IMR-90 (cell line): ENCODE measurements around the gene RGS7BP. TPM values are rescaled to one million over a fixed set of nuclear protein-coding genes. Genes with fewer than 3 reads are reported as not detected.
A peak's percentile ranks its signal among the peaks of the same experiment; 100 is the strongest.

ENCODE experiments used
- ATAC-seq: fragments of 200-7000 bp; cut with Tn5 transposase; 2 replicates; pipeline ENCODE4 v1.9.1; 2020; ENCODE audit warnings: low read depth, mild to moderate bottlenecking, moderate library complexity
- BruUV-seq: library from RNA; stranded (reverse); fragments of 400-500 nt; replicated peaks from 2 replicates; lab custom pipeline; 2021; lab: Mats Ljungman, UMichigan
- CTCF ChIA-PET: fragments of 300-600 bp; formaldehyde crosslinking; extraction: SDS; loops from one replicate; lab custom pipeline; 2021; ENCODE audit warnings: antibody characterized with exemption; lab: Yijun Ruan, JAX
- POLR2A ChIA-PET: fragments of 300-600 bp; sonication (Branson Sonifier 250); formaldehyde crosslinking; loops from one replicate; lab custom pipeline; 2022; ENCODE audit warnings: antibody characterized with exemption; ENCODE audit not compliant: unreplicated experiment; lab: Charles Lee
- DNase-seq: peaks from one replicate; pipeline ENCODE4 v3.0.0; 2013
- H2AFZ ChIP-seq: replicated peaks from 2 replicates; pipeline ENCODE3; 2013; ENCODE audit warnings: low read length, mild to moderate bottlenecking; ENCODE audit not compliant: poor library complexity
- H2AK5ac ChIP-seq: 2 replicates; pipeline ENCODE4 v1.6.1; 2013; ENCODE audit warnings: low read depth, low read length, inconsistent platforms
- H2AK9ac ChIP-seq: replicated peaks from 2 replicates; pipeline ENCODE3; 2013; ENCODE audit warnings: mild to moderate bottlenecking, low read depth, low read length, moderate library complexity; ENCODE audit not compliant: poor library complexity
- H2BK120ac ChIP-seq: 2 replicates; pipeline ENCODE4 v1.6.1; 2013; ENCODE audit warnings: low read depth, low read length, inconsistent platforms
- H2BK15ac ChIP-seq: 3 replicates; pipeline ENCODE4 v1.6.1; 2013; ENCODE audit warnings: low read depth, low read length, inconsistent platforms
- H2BK20ac ChIP-seq: 2 replicates; pipeline ENCODE4 v1.6.1; 2013; ENCODE audit warnings: low read depth, mild to moderate bottlenecking, inconsistent platforms, low read length, moderate library complexity
- H2BK5ac ChIP-seq: 2 replicates; pipeline ENCODE4 v1.6.1; 2013; ENCODE audit warnings: mild to moderate bottlenecking, low read depth, low read length, inconsistent platforms; ENCODE audit not compliant: poor library complexity, severe bottlenecking
- H3K14ac ChIP-seq: replicated peaks from 2 replicates; pipeline ENCODE4 v1.6.1; 2013; ENCODE audit warnings: low read depth, low read length, inconsistent platforms
- H3K18ac ChIP-seq: 2 replicates; pipeline ENCODE4 v1.6.1; 2013; ENCODE audit warnings: low read depth, low read length, control low read depth
- H3K23ac ChIP-seq: 2 replicates; pipeline ENCODE4 v1.6.1; 2013; ENCODE audit warnings: low read depth, low read length, inconsistent platforms
- H3K27ac ChIP-seq: 2 replicates; pipeline ENCODE4 v1.5.1; 2013; ENCODE audit warnings: mild to moderate bottlenecking, control low read depth, low read length; ENCODE audit not compliant: insufficient read depth
- H3K27me3 ChIP-seq: 2 replicates; pipeline ENCODE4 v1.6.1; 2013; ENCODE audit warnings: low read length; ENCODE audit not compliant: control insufficient read depth, insufficient read depth
- H3K36me3 ChIP-seq: 2 replicates; pipeline ENCODE4 v1.6.1; 2013; ENCODE audit warnings: low read length, mixed read lengths; ENCODE audit not compliant: control insufficient read depth, insufficient read depth
- H3K4ac ChIP-seq: 2 replicates; pipeline ENCODE4 v1.6.1; 2013; ENCODE audit warnings: low read depth, low read length, inconsistent platforms
- H3K4me1 ChIP-seq: 2 replicates; pipeline ENCODE4 v1.6.1; 2013; ENCODE audit warnings: low read length, mixed read lengths; ENCODE audit not compliant: control insufficient read depth, insufficient read depth
- H3K4me2 ChIP-seq: 2 replicates; pipeline ENCODE4 v1.6.1; 2013; ENCODE audit warnings: low read depth, mild to moderate bottlenecking, control low read depth, low read length, moderate library complexity
- H3K4me3 ChIP-seq: 2 replicates; pipeline ENCODE4 v1.5.1; 2013; ENCODE audit warnings: low read depth, mild to moderate bottlenecking, control low read depth, low read length, moderate library complexity; ENCODE audit not compliant: insufficient read depth
- H3K56ac ChIP-seq: 2 replicates; pipeline ENCODE4 v1.6.1; 2013; ENCODE audit warnings: low read length, inconsistent platforms; ENCODE audit not compliant: insufficient read depth; ENCODE audit errors: extremely low read depth
- H3K79me1 ChIP-seq, 2 experiments: 2 replicates each; pipeline ENCODE4 v1.6.1; 2013; ENCODE audit warnings: low read length in 2 of 2, inconsistent platforms in 1 of 2, low read depth in 1 of 2
- H3K9ac ChIP-seq: 2 replicates; pipeline ENCODE4 v1.6.1; 2013; ENCODE audit warnings: low read depth, low read length, control low read depth
- H3K9me1 ChIP-seq: 2 replicates; pipeline ENCODE4 v1.6.1; 2013; ENCODE audit warnings: low read length, inconsistent platforms; ENCODE audit not compliant: insufficient read depth
- H3K9me3 ChIP-seq: 2 replicates; pipeline ENCODE4 v1.6.1; 2013; ENCODE audit warnings: low read length; ENCODE audit not compliant: control insufficient read depth, insufficient read depth
- H4K20me1 ChIP-seq: 2 replicates; pipeline ENCODE4 v1.6.1; 2013; ENCODE audit warnings: low read length, inconsistent platforms; ENCODE audit not compliant: insufficient read depth
- H4K5ac ChIP-seq: 2 replicates; pipeline ENCODE4 v1.6.1; 2013; ENCODE audit warnings: mild to moderate bottlenecking, low read depth, low read length, control low read depth
- H4K8ac ChIP-seq, 2 experiments: 2 replicates each; pipeline ENCODE4 v1.6.1; 2013; ENCODE audit warnings: low read depth in 2 of 2, low read length in 2 of 2, control low read depth in 1 of 2, inconsistent platforms in 1 of 2
- H4K91ac ChIP-seq: 2 replicates; pipeline ENCODE4 v1.6.1; 2013; ENCODE audit warnings: low read depth, low read length, inconsistent platforms; ENCODE audit not compliant: insufficient read depth
- BHLHE40 ChIP-seq: fragments of 150-350 bp; IDR thresholded peaks from 2 replicates; pipeline ENCODE4 v1.6.1; 2016; ENCODE audit warnings: mild to moderate bottlenecking, low read depth, low read length
- CEBPB ChIP-seq: IDR thresholded peaks from 2 replicates; pipeline ENCODE4 v1.6.1; 2012; ENCODE audit warnings: low read depth, low read length, improper control_type of control experiment
- CHD1 ChIP-seq: IDR thresholded peaks from 2 replicates; pipeline ENCODE4 v1.6.1; 2012; ENCODE audit warnings: low read depth, low read length, improper control_type of control experiment
- CTCF ChIP-seq: conservative IDR thresholded peaks from 2 replicates; pipeline ENCODE4 v1.5.1; 2012; ENCODE audit warnings: mild to moderate bottlenecking, low read depth, low read length, improper control_type of control experiment
- MAZ ChIP-seq: IDR thresholded peaks from 2 replicates; pipeline ENCODE4 v1.6.1; 2012; ENCODE audit warnings: low read depth, mild to moderate bottlenecking, low read length, improper control_type of control experiment, moderate library complexity, borderline replicate concordance
- RFX5 ChIP-seq: IDR thresholded peaks from 2 replicates; pipeline ENCODE4 v1.8.0; 2012; ENCODE audit warnings: low read depth, mild to moderate bottlenecking, low read length, moderate library complexity
- WGBS, 2 experiments: methylation state at CpG; one replicate each; pipeline versions ENCODE4 v1.1.5 to v1.1.7; 2013; ENCODE audit warnings: missing lambda C conversion rate in 2 of 2; ENCODE audit not compliant: insufficient read length in 1 of 2; ENCODE audit errors: extremely low coverage in 2 of 2; 5-methylcytosine and 5-hydroxymethylcytosine counted together
- dilution Hi-C: fragments of 300-500 bp; cut with HindIII; formaldehyde crosslinking; loops from one replicate; pipeline ENCODE4 v1.14.3; 2018; ENCODE audit warnings: low sequenced_read_pairs; ENCODE audit not compliant: unreplicated experiment
- in situ Hi-C: fragments of 300-500 bp; cut with MboI; formaldehyde crosslinking; loops from 3 replicates; pipeline ENCODE4 v1.14.3; 2019; ENCODE audit warnings: low sequenced_read_pairs, inconsistent platforms, mixed read lengths
- intact Hi-C: fragments of 100-400 bp; cut with micrococcal nuclease; formaldehyde crosslinking; loops from 2 replicates; pipeline ENCODE4 v1.10.0; 2022
- polyA plus RNA-seq, 3 experiments: library from polyadenylated mRNA; depleted of rRNA; stranded (reverse); fragments of >200 nt; gene quantifications; 2 replicates each; pipeline ENCODE4 v1.2.3, GENCODE V29; 2012; ENCODE audit warnings: low replicate concordance in 1 of 3
- total RNA-seq: library from RNA; depleted of rRNA; stranded (reverse); fragments of >200 nt; gene quantifications from 2 replicates; pipeline ENCODE4 v1.2.3, GENCODE V29; 2012

Gene RGS7BP
- total and polyA plus RNA-seq, 2 of the 4 experiments (the other 2 are of a cell fraction) = not detected

- H3K4me1 ChIP-seq = no peaks in the 10 kb centered on the region
- CTCF ChIA-PET = no interaction called here
- H3K27me3 ChIP-seq = 0 out of 2 replicates have a peak, but pooled peaks cover 2% of the 10 kb centered on the region
- H2AFZ ChIP-seq = no peak overlapping the region
- H4K8ac ChIP-seq = no peak overlapping the region
- H2BK120ac ChIP-seq = no peak overlapping the region
- no peak overlapping the region for H3K14ac ChIP-seq
- H4K91ac ChIP-seq = no peak overlapping the region
- H2AK5ac ChIP-seq = no peak overlapping the region
- no peaks in the 10 kb centered on the region for H3K9me3 ChIP-seq
- H2BK15ac ChIP-seq = no peak overlapping the region
- no peak overlapping the region for H3K23ac ChIP-seq
- dilution Hi-C loops = no loop called here
- H4K5ac ChIP-seq = no peak overlapping the region
- H2AK9ac ChIP-seq = no peak overlapping the region
- no peaks in the 10 kb centered on the region for H4K20me1 ChIP-seq
- H3K18ac ChIP-seq = no peak overlapping the region
- POLR2A ChIA-PET = no interaction called here
- H3K79me1 ChIP-seq = no peaks in the 10 kb centered on the region
- H3K9ac ChIP-seq = no peak overlapping the region
- no peak overlapping the region for H3K4me3 ChIP-seq
- no peak overlapping the region for H3K4ac ChIP-seq
- BruUV-seq = no TSS peak
- TF ChIP-seq CTCF (no peak), BHLHE40 (no peak), RFX5 (no peak), MAZ (no peak), CEBPB (no peak), CHD1 (no peak)
- no peaks in the 10 kb centered on the region for H3K36me3 ChIP-seq
- H3K27ac ChIP-seq = no peak overlapping the region
- H3K9me1 ChIP-seq = no peaks in the 10 kb centered on the region
- in situ Hi-C loops = no loop called here
- H2BK20ac ChIP-seq = no peak overlapping the region
- intact Hi-C loops = no loop called here
- peak; percentile 28 for DNase-seq
- H2BK5ac ChIP-seq = no peak overlapping the region
- no peak overlapping the region for H3K4me2 ChIP-seq
- peak; percentile 65 for ATAC-seq
- no CpG with 5 or more reads among the region's 2 CpGs for WGBS, 2 experiments
- no peak overlapping the region for H3K56ac ChIP-seq
These were observed 8.4 kb upstream of the RGS7BP start for GRCh38 chr5:64497386-64497785.
